GM13976 (cell line): ENCODE results near the gene AP2A2.
A peak's percentile ranks its signal among the peaks of the same experiment; 100 is the strongest.

Source experiments
- DNase-seq: peaks from one replicate; pipeline ENCODE4 v3.0.0; 2012; ENCODE audit warnings: low spot score
- in situ Hi-C: fragments of 300-500 bp; cut with MboI; formaldehyde crosslinking; loops from one replicate; pipeline ENCODE4 v1.12.0; 2022; ENCODE audit warnings: low sequenced_read_pairs, mixed read lengths, inconsistent platforms; ENCODE audit not compliant: unreplicated experiment
- TF ChIP-seq, protein P1 (sequence below): IDR thresholded peaks from 2 replicates; pipeline ENCODE4 v1.5.1; 2012; ENCODE audit warnings: borderline replicate concordance, mild to moderate bottlenecking; ENCODE audit not compliant: insufficient read depth; ENCODE audit errors: extremely low read depth, missing control alignments, control extremely low read depth

Gene AP2A2

DNA sequence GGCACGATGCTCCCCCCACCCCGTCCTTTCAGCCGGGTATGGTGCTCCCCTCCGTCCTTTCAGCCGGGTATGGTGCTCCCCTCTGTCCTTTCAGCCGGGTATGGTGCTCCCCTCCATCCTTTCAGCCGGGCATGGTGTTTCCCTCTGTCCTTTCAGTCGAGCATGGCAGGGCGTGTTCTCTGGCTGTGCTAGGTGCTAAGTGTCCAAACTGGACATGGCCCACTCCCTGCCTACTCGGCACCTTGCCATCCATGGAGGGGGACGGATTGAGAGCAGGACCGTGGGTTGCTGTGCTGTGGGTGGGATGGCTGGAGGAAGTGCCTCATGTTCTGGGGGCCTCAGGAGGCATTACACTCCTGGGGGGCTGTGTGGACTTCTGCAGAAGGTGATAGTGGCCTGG, 65.4 kb downstream of the AP2A2 start:
- TF ChIP-seq, protein P1, sequence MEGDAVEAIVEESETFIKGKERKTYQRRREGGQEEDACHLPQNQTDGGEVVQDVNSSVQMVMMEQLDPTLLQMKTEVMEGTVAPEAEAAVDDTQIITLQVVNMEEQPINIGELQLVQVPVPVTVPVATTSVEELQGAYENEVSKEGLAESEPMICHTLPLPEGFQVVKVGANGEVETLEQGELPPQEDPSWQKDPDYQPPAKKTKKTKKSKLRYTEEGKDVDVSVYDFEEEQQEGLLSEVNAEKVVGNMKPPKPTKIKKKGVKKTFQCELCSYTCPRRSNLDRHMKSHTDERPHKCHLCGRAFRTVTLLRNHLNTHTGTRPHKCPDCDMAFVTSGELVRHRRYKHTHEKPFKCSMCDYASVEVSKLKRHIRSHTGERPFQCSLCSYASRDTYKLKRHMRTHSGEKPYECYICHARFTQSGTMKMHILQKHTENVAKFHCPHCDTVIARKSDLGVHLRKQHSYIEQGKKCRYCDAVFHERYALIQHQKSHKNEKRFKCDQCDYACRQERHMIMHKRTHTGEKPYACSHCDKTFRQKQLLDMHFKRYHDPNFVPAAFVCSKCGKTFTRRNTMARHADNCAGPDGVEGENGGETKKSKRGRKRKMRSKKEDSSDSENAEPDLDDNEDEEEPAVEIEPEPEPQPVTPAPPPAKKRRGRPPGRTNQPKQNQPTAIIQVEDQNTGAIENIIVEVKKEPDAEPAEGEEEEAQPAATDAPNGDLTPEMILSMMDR = no peak
- in situ Hi-C loops = no loop called here
- no peak for DNase-seq

DNA sequence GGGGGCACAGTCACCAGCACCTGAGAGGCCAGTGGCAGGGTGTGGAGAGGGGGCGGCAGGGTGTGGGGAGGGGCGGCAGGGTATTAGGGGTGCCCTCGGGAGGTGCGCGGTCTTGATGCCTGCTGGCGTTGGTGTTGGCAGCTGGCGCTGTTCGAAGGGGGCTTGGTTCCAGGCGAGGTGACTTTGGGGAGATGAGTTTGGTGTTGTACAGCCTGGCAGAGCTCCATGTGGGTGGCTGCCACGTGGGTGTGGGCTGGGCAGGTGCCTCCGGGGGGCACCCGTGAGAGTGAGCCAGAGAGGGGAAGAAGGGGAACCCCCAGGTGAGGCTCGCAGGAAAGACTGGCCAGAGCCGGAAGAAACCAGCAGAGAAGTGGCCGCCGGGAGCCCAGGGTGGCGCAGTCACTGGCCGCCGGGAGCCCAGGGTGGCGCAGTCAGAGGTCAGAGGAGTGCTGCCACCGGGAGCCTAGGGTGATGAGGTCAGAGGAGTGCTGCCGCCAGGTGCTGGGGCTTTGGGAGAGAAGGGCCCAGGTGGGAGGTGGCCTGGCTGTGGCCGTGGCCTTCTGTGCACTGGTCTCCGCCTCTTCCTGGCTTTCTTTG, 66.1 kb downstream of the AP2A2 start:
- TF ChIP-seq, protein P1 = no peak
- no peak for DNase-seq
- in situ Hi-C loops = no loop called here

DNA sequence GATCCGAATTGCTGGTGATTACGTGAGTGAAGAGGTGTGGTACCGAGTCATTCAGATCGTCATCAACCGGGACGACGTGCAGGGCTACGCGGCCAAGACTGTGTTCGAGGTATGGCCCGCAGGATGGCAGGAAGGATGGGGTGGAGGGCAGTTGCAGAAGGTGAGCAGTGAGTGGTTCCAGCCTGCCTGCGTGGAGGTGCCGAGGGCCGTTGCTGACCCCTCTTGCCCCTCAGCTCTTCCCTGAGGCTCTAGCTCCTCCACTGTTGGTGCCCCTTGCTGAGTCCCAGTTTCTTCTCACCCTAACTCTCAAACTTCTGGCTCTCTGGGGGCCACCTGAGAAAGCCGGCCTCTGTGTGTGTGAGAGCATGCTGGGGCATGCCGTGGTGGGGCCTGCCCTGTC, 66.9 kb downstream of the AP2A2 start:
- TF ChIP-seq, protein P1 = no peak
- no peak for DNase-seq
- in situ Hi-C loops = no loop called here

DNA sequence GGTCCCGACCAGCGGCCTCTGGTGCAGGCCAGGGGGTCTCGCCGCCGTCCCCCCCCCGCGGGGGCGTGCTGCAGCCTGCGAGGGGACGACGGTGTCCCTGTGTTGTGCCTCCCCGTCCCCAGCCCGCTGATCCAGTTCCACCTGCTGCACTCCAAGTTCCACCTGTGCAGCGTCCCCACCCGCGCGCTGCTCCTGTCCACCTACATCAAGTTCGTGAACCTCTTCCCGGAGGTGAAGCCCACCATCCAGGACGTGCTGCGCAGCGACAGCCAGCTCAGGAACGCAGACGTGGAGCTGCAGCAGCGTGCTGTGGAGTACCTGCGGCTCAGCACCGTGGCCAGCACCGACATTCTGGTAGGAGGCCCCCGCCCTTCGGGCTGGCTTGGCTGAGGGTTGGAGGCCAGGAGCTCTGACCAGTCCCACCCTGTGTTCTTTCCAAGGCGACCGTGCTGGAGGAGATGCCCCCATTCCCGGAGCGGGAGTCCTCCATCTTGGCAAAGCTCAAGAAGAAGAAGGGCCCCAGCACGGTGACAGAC, 68.0 kb downstream of the AP2A2 start:
- TF ChIP-seq, protein P1 = no peak
- DNase-seq = no peak
- in situ Hi-C loops = no loop called here

DNA sequence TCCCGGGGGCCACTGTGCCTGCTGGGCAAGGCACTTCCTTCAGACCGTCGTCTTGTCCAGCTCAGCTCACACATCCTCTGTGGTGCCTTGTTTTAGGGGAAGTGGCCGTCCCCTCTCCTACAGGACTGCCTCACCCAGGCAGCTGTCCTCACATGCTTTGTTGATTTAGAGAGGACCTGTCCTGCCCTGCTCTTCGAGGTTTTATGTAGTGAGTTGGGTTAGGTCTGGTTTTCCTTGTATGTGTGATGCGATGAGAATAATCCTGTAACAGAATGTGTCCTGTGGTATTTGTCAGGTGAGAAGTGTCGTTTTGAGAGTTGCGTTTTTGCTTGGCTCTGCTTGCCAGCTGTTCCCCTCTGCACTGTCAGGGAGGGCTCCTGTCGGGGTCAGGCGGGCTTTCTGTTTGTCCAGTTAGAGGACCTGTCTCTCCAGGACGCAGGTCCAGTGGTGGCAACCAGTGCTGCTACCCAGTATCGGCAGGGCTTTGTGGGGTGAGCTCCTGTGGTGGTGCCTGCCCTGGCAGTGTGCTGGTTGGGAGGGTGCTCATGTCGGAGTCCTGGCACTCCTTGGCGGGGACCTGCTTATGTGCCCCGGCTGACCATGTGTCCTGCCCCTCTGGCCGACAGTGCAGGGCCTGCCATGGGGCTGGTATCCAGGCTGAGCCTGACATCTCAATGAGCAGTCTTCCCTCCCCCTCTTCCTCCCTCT, 69.5 kb downstream of the AP2A2 start:
- in situ Hi-C loops = no loop called here
- DNase-seq = peak; percentile 63

DNA sequence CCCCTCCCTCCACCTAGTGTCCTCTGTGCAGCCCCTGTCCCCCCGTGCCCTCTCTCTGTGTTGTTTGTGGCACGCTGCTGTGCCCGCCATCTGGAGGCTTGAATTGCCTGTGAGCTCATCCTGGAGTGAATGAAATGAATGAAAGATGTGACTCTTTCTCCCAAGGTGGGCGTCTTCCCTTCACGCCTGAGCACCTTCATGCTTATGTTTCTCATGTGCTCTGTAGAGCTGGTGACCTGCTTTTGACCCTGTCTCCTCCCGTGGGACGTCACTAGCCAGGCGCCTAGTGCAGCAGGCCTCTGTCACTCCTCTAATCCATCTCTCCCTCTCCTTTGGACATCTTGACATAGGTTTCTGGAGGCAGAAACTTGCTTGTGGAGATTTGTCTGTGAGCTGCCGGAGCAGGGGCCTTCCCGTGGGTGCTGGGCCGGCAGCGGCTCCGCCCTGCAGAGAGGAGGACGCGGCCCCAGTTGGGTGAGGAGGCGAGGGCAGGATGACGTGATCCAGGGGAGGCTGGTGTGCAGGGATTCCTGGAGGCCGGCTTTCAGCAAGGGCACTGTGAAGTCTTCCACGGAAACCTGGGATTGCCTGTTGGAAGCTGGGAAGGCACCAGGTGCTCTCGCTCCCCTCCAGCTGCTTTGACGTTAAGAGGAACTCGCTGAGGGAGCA, 70.2 kb downstream of the AP2A2 start:
- TF ChIP-seq, protein P1 = no peak
- peak; percentile 91 for DNase-seq
- in situ Hi-C loops = no loop called here

More for the DNA sequence above, 69.5 kb downstream of the AP2A2 start:
- TF ChIP-seq, protein P1 = no peak
